ENCODE results near the gene DUS1L.
A peak's percentile ranks its signal among the peaks of the same experiment; 100 is the strongest.
"Not testable (repeated sequence)": the region's sequence is repeated elsewhere in the genome, so short reads cannot be mapped to it uniquely, and the experiment has no call there.

The DUS1L gene

GRCh38 chr17:82038796-82039409, 26.7 kb downstream of the DUS1L start:
- not testable (repeated sequence) for DNase-seq

- no peak for DNase-seq
These were observed 27.8 kb downstream of the DUS1L start for GRCh38 chr17:82037889-82038195.

GRCh38 chr17:82037092-82037888, 28.3 kb downstream of the DUS1L start, which contains the start of gene DCXR:
Gene DCXR, minus strand, starts transcription at chr17:82037697. Its CDS starts 15 bp downstream, at chr17:82037682.
- peak; percentile 96 for DNase-seq

GRCh38 chr17:82036634-82037091, 28.9 kb downstream of the DUS1L start:
- DNase-seq: no peak

- no peak for DNase-seq
These were observed 29.5 kb downstream of the DUS1L start for GRCh38 chr17:82035956-82036633.

GRCh38 chr17:82035488-82035887, 30.1 kb downstream of the DUS1L start:
- no peak for DNase-seq

GRCh38 chr17:82034371-82035011, 31.1 kb downstream of the DUS1L start:
- no peak for DNase-seq

- DNase-seq: no peak
These were observed 32.1 kb downstream of the DUS1L start for GRCh38 chr17:82033359-82034085.

GRCh38 chr17:82031885-82032627, 33.5 kb downstream of the DUS1L start:
- no peak for DNase-seq

GRCh38 chr17:82031303-82031884, 34.2 kb downstream of the DUS1L start, which contains the start of gene RAC3:
Gene RAC3, plus strand, starts transcription at chr17:82031678. Its CDS starts 84 bp downstream, at chr17:82031762.
- no peak for DNase-seq

GRCh38 chr17:82030470-82031302, 34.9 kb downstream of the DUS1L start:
- DNase-seq: no peak

- DNase-seq: no peak
These were observed 35.6 kb downstream of the DUS1L start for GRCh38 chr17:82029990-82030469.

GRCh38 chr17:82029391-82029790, 36.2 kb downstream of the DUS1L start:
- no peak for DNase-seq

GRCh38 chr17:82028966-82029365, 36.6 kb downstream of the DUS1L start:
- no peak for DNase-seq

GRCh38 chr17:82028246-82028645, 37.4 kb downstream of the DUS1L start:
- no peak for DNase-seq

GRCh38 chr17:82025401-82026107, 40.0 kb downstream of the DUS1L start:
- DNase-seq: no peak

GRCh38 chr17:82024859-82025258, 40.7 kb downstream of the DUS1L start:
- DNase-seq: no peak

GRCh38 chr17:82023447-82024241, 42.0 kb downstream of the DUS1L start:
- no peak for DNase-seq

GRCh38 chr17:82022981-82023446, 42.6 kb downstream of the DUS1L start, which contains the start of gene LRRC45:
Gene LRRC45, plus strand, starts transcription at chr17:82023305. Its CDS starts 339 bp downstream, at chr17:82023644.
- peak; percentile 100 for DNase-seq

Measured in NK-92 treated with Interleukin-12 subunit alpha and Interleukin-12 subunit beta, amount 100 ng/mL, for 24 hours (cell line).